Measurements from ENCODE around the gene KCNJ10.

Gene KCNJ10

GRCh38 chr1:160009801-160010200 is 60.2 kb downstream of the KCNJ10 start:
- no peaks in the 10 kb centered on the region for H3K36me3 ChIP-seq (ENCODE audit: control insufficient read depth, insufficient read depth, low read length)
- H3K4me1 ChIP-seq (ENCODE audit: control insufficient read depth, insufficient read depth, low read length, poor library complexity, severe bottlenecking) = no peaks in the 10 kb centered on the region
- no peak overlapping the region for H3K27ac ChIP-seq (ENCODE audit: insufficient read depth, low read length, poor library complexity, severe bottlenecking)
- no peak for DNase-seq
- no peaks in the 10 kb centered on the region for H3K9me3 ChIP-seq (ENCODE audit: control insufficient read depth, low read length)
- no peak overlapping the region for H3K4me3 ChIP-seq (ENCODE audit: insufficient read depth, low read depth, low read length, poor library complexity, severe bottlenecking)
- no peaks in the 10 kb centered on the region for H3K27me3 ChIP-seq (replicated peaks; ENCODE audit: control insufficient read depth, insufficient read depth, low read length, poor library complexity, severe bottlenecking)

GRCh38 chr1:160009081-160009480 is 60.9 kb downstream of the KCNJ10 start:
- H3K27me3 ChIP-seq (replicated peaks; ENCODE audit: control insufficient read depth, insufficient read depth, low read length, poor library complexity, severe bottlenecking) = no peaks in the 10 kb centered on the region
- no peak overlapping the region for H3K4me3 ChIP-seq (ENCODE audit: insufficient read depth, low read depth, low read length, poor library complexity, severe bottlenecking)
- DNase-seq = no peak
- no peaks in the 10 kb centered on the region for H3K36me3 ChIP-seq (ENCODE audit: control insufficient read depth, insufficient read depth, low read length)
- no peak overlapping the region for H3K27ac ChIP-seq (ENCODE audit: insufficient read depth, low read length, poor library complexity, severe bottlenecking)
- no peaks in the 10 kb centered on the region for H3K9me3 ChIP-seq (ENCODE audit: control insufficient read depth, low read length)
- no peaks in the 10 kb centered on the region for H3K4me1 ChIP-seq (ENCODE audit: control insufficient read depth, insufficient read depth, low read length, poor library complexity, severe bottlenecking)

DNA sequence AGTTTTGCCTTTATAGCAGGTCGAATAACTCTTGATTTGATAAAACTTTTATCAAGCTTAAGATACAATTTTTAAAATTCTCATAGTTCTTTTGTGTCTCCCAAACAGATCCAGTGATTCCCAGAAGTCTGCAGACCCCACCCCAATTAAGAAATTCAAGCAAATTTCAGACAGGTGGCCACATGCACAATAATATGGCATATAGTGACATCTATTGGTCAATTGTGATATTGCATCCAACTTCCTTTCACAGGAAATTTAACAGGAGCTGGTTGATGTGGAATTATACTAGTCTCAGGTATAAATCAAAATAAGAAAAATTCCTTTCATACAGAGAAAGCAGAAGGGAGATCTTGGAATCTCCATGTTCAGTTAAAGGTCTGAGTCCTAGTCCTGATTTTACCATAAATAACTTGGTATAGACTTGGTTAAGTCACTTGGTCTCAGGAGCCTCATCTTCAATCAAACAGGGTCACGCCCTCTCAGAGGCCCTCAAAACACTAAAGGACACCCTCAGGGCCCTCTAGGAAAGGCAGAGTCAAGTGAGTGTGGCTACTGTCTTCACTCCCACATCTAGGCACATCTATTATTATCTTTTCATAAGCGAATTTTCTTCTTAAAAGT is 62.3 kb downstream of the KCNJ10 start:
- Histone ChIP-seq H3K4me3 (ENCODE audit: insufficient read depth, low read depth, low read length, poor library complexity, severe bottlenecking) (no peak overlapping the region), H3K36me3 (ENCODE audit: control insufficient read depth, insufficient read depth, low read length) (no peaks in the 10 kb centered on the region), H3K27ac (ENCODE audit: insufficient read depth, low read length, poor library complexity, severe bottlenecking) (no peak overlapping the region), H3K27me3 (replicated peaks; ENCODE audit: control insufficient read depth, insufficient read depth, low read length, poor library complexity, severe bottlenecking) (no peaks in the 10 kb centered on the region), H3K9me3 (ENCODE audit: control insufficient read depth, low read length) (no peaks in the 10 kb centered on the region), H3K4me1 (ENCODE audit: control insufficient read depth, insufficient read depth, low read length, poor library complexity, severe bottlenecking) (no peaks in the 10 kb centered on the region)
- no peak for DNase-seq

- H3K27me3 ChIP-seq (replicated peaks; ENCODE audit: control insufficient read depth, insufficient read depth, low read length, poor library complexity, severe bottlenecking) = no peaks in the 10 kb centered on the region
- H3K36me3 ChIP-seq (ENCODE audit: control insufficient read depth, insufficient read depth, low read length) = no peaks in the 10 kb centered on the region
- H3K27ac ChIP-seq (ENCODE audit: insufficient read depth, low read length, poor library complexity, severe bottlenecking) = no peak overlapping the region
- peak; percentile 38 to 54 (median 43) for DNase-seq
- no peaks in the 10 kb centered on the region for H3K9me3 ChIP-seq (ENCODE audit: control insufficient read depth, low read length)
- no peaks in the 10 kb centered on the region for H3K4me1 ChIP-seq (ENCODE audit: control insufficient read depth, insufficient read depth, low read length, poor library complexity, severe bottlenecking)
- H3K4me3 ChIP-seq (ENCODE audit: insufficient read depth, low read depth, low read length, poor library complexity, severe bottlenecking) = no peak overlapping the region
Measured at GRCh38 chr1:160006312-160006940, 63.5 kb downstream of the KCNJ10 start.

DNA sequence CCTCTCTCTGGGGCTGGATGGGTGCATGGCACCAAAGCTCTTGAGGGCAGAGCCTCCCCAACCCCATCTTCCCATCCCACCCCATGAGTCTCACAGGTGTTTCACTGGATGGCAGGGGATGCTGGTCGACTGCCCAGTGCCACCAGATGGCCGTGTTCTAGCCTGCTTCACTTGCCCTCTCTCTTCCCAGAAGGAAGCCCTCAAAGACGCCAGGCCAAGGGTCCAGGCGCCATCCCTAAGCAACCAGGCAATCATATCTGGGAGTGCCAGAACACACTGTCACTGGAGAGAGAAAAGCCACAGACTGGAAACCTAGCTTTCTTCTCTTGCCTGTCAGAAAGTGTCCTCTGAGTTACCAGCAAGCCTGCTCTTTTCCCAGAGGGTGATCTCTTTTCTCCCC is 64.9 kb downstream of the KCNJ10 start:
- no peaks in the 10 kb centered on the region for H3K36me3 ChIP-seq (ENCODE audit: control insufficient read depth, insufficient read depth, low read length)
- no peak overlapping the region for H3K27ac ChIP-seq (ENCODE audit: insufficient read depth, low read length, poor library complexity, severe bottlenecking)

DNA sequence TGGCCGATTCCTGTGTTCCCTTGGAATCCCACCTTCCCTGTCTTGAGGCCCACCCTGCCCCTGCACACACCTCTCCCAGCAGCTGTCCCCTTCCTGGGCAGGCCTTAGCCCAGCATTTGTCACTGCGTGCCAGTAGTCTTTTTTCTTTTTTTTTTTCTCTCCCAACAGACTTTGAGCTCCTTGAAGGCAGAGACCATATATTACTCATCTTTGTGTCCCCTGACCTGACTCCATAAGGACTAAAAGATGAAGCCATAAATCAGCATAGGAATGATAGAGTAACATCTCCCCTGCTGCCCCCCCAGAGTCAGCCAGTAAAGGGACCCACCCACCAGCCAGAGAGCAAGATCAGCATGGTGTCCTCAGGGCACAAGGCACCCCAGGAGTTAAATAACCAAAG is 65.5 kb downstream of the KCNJ10 start:
- DNase-seq = no peak
- Histone ChIP-seq H3K27me3 (replicated peaks; ENCODE audit: control insufficient read depth, insufficient read depth, low read length, poor library complexity, severe bottlenecking) (no peaks in the 10 kb centered on the region), H3K9me3 (ENCODE audit: control insufficient read depth, low read length) (no peaks in the 10 kb centered on the region), H3K4me3 (ENCODE audit: insufficient read depth, low read depth, low read length, poor library complexity, severe bottlenecking) (no peak overlapping the region), H3K36me3 (ENCODE audit: control insufficient read depth, insufficient read depth, low read length) (no peaks in the 10 kb centered on the region), H3K4me1 (ENCODE audit: control insufficient read depth, insufficient read depth, low read length, poor library complexity, severe bottlenecking) (no peaks in the 10 kb centered on the region), H3K27ac (ENCODE audit: insufficient read depth, low read length, poor library complexity, severe bottlenecking) (no peak overlapping the region)

More for the DNA sequence above, 64.9 kb downstream of the KCNJ10 start:
- no peaks in the 10 kb centered on the region for H3K4me1 ChIP-seq (ENCODE audit: control insufficient read depth, insufficient read depth, low read length, poor library complexity, severe bottlenecking)
- H3K27me3 ChIP-seq (replicated peaks; ENCODE audit: control insufficient read depth, insufficient read depth, low read length, poor library complexity, severe bottlenecking) = no peaks in the 10 kb centered on the region
- H3K9me3 ChIP-seq (ENCODE audit: control insufficient read depth, low read length) = no peaks in the 10 kb centered on the region
- H3K4me3 ChIP-seq (ENCODE audit: insufficient read depth, low read depth, low read length, poor library complexity, severe bottlenecking) = no peak overlapping the region
- no peak for DNase-seq

- no peak for DNase-seq
- H3K27me3 ChIP-seq (replicated peaks; ENCODE audit: control insufficient read depth, insufficient read depth, low read length, poor library complexity, severe bottlenecking) = no peaks in the 10 kb centered on the region
- no peaks in the 10 kb centered on the region for H3K36me3 ChIP-seq (ENCODE audit: control insufficient read depth, insufficient read depth, low read length)
- H3K4me3 ChIP-seq (ENCODE audit: insufficient read depth, low read depth, low read length, poor library complexity, severe bottlenecking) = no peak overlapping the region
- H3K9me3 ChIP-seq (ENCODE audit: control insufficient read depth, low read length) = no peaks in the 10 kb centered on the region
- no peak overlapping the region for H3K27ac ChIP-seq (ENCODE audit: insufficient read depth, low read length, poor library complexity, severe bottlenecking)
- no peaks in the 10 kb centered on the region for H3K4me1 ChIP-seq (ENCODE audit: control insufficient read depth, insufficient read depth, low read length, poor library complexity, severe bottlenecking)
Measured at GRCh38 chr1:160004001-160004400, 66.0 kb downstream of the KCNJ10 start.

GRCh38 chr1:160001440-160001839 is 68.5 kb downstream of the KCNJ10 start:
- Histone ChIP-seq H3K4me1 (ENCODE audit: control insufficient read depth, insufficient read depth, low read length, poor library complexity, severe bottlenecking) (no peaks in the 10 kb centered on the region), H3K36me3 (ENCODE audit: control insufficient read depth, insufficient read depth, low read length) (no peaks in the 10 kb centered on the region), H3K27ac (ENCODE audit: insufficient read depth, low read length, poor library complexity, severe bottlenecking) (no peak overlapping the region), H3K27me3 (replicated peaks; ENCODE audit: control insufficient read depth, insufficient read depth, low read length, poor library complexity, severe bottlenecking) (no peaks in the 10 kb centered on the region), H3K9me3 (ENCODE audit: control insufficient read depth, low read length) (no peaks in the 10 kb centered on the region), H3K4me3 (ENCODE audit: insufficient read depth, low read depth, low read length, poor library complexity, severe bottlenecking) (no peak overlapping the region)
- no peak for DNase-seq

GRCh38 chr1:159999204-159999603 is 70.8 kb downstream of the KCNJ10 start:
- Histone ChIP-seq H3K4me3 (ENCODE audit: insufficient read depth, low read depth, low read length, poor library complexity, severe bottlenecking) (no peak overlapping the region), H3K9me3 (ENCODE audit: control insufficient read depth, low read length) (no peaks in the 10 kb centered on the region), H3K4me1 (ENCODE audit: control insufficient read depth, insufficient read depth, low read length, poor library complexity, severe bottlenecking) (no peaks in the 10 kb centered on the region), H3K27ac (ENCODE audit: insufficient read depth, low read length, poor library complexity, severe bottlenecking) (no peak overlapping the region), H3K36me3 (ENCODE audit: control insufficient read depth, insufficient read depth, low read length) (no peaks in the 10 kb centered on the region), H3K27me3 (replicated peaks; ENCODE audit: control insufficient read depth, insufficient read depth, low read length, poor library complexity, severe bottlenecking) (no peaks in the 10 kb centered on the region)
- no peak for DNase-seq

DNA sequence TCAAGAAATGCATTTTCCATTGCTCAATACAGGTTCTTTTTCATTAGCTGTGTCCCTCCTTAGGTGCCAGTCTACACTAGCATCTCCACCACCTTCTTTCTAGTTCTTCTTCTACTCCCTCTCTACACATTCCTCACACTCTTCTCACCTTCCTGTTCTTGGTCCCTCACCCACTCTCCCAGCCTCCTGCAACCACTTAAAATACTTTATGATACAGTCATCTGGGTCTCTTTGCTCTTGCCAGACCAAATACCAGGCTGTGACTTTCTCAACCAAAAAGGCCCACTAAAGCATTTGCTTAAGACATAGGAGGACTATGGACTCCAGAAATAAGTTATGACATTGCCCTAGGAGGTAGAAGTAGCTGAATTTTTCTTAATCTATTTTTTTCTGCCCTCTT is 73.3 kb downstream of the KCNJ10 start:
- H3K27ac ChIP-seq (ENCODE audit: insufficient read depth, low read length, poor library complexity, severe bottlenecking) = no peak overlapping the region
- DNase-seq = no peak

More for the DNA sequence above, 73.3 kb downstream of the KCNJ10 start:
- H3K9me3 ChIP-seq (ENCODE audit: control insufficient read depth, low read length) = no peaks in the 10 kb centered on the region
- H3K4me3 ChIP-seq (ENCODE audit: insufficient read depth, low read depth, low read length, poor library complexity, severe bottlenecking) = no peak overlapping the region
- H3K4me1 ChIP-seq (ENCODE audit: control insufficient read depth, insufficient read depth, low read length, poor library complexity, severe bottlenecking) = no peaks in the 10 kb centered on the region
- H3K27me3 ChIP-seq (replicated peaks; ENCODE audit: control insufficient read depth, insufficient read depth, low read length, poor library complexity, severe bottlenecking) = no peaks in the 10 kb centered on the region
- no peaks in the 10 kb centered on the region for H3K36me3 ChIP-seq (ENCODE audit: control insufficient read depth, insufficient read depth, low read length)

All from effector memory CD4-positive, alpha-beta T cell (primary cell).